T-cell (primary cell): Measurements from ENCODE around the gene PIGC. TPM values are rescaled to one million over a fixed set of nuclear protein-coding genes. Genes with fewer than 3 reads are reported as not detected.

Source experiments
- ATAC-seq, 4 experiments: fragments of 200-7000 bp in 3 of 4; fragments of 150-1000 bp in 1 of 4; cut with Tn5 transposase; replicated peaks in 1 of 4; 1 replicate in 3 of 4; 2 replicates in 1 of 4; pipeline ENCODE4 v1.10.0; 2021; ENCODE audit warnings: moderate library complexity in 3 of 4, mild to moderate bottlenecking in 2 of 4, moderate number of reproducible peaks in 1 of 4
- CTCF ChIA-PET, 2 donors: fragments of 300-600 bp; sonication (Branson Sonifier 250); formaldehyde crosslinking; loops; one replicate each; lab custom pipeline; 2022; ENCODE audit warnings: antibody characterized with exemption in 2 of 2; lab: Charles Lee
- POLR2A ChIA-PET, 2 donors: fragments of 300-600 bp; sonication (Branson Sonifier 250); formaldehyde crosslinking; loops; one replicate each; lab custom pipeline; 2022; ENCODE audit warnings: antibody characterized with exemption in 2 of 2; lab: Charles Lee
- DNase-seq, 35 experiments: peaks; one replicate each; pipeline versions ENCODE4 v3.0.0 to v3.0.0-alpha.2; 2013 to 2023
- H3K27ac ChIP-seq: one replicate; pipeline ENCODE4 v1.5.1; 2013; ENCODE audit warnings: low read length
- H3K27me3 ChIP-seq, 2 experiments: replicated peaks in 1 of 2; 1 replicate in 1 of 2; 2 replicates in 1 of 2; pipeline versions ENCODE4 v1.6.1 to v1.7.0; 2013; ENCODE audit warnings: low read length in 1 of 2, mixed read lengths in 1 of 2; ENCODE audit not compliant: control insufficient read depth in 2 of 2, insufficient read depth in 2 of 2; ENCODE audit errors: extremely low read depth in 1 of 2
- H3K36me3 ChIP-seq, 2 donors: 1 replicate in 1 of 2; 2 replicates in 1 of 2; pipeline versions ENCODE4 v1.6.1 to v1.7.0; 2013; ENCODE audit warnings: low read length in 1 of 2; ENCODE audit not compliant: control insufficient read depth in 2 of 2, insufficient read depth in 1 of 2; ENCODE audit errors: extremely low read depth in 1 of 2
- H3K4me1 ChIP-seq, 2 experiments: 1 replicate in 1 of 2; 2 replicates in 1 of 2; pipeline versions ENCODE4 v1.6.1 to v1.7.0; 2013; ENCODE audit warnings: low read length in 2 of 2, mixed read lengths in 1 of 2; ENCODE audit not compliant: insufficient read depth in 2 of 2, control insufficient read depth in 1 of 2; ENCODE audit errors: extremely low read depth in 1 of 2
- H3K4me3 ChIP-seq, 2 donors: 1 replicate in 1 of 2; 2 replicates in 1 of 2; pipeline versions ENCODE4 v1.5.1 to v1.7.0; 2013; ENCODE audit warnings: mild to moderate bottlenecking in 2 of 2, low read length in 1 of 2, moderate library complexity in 1 of 2; ENCODE audit not compliant: control insufficient read depth in 1 of 2; ENCODE audit errors: extremely low read depth in 1 of 2
- H3K9me3 ChIP-seq: 2 replicates; pipeline ENCODE4 v1.7.0; 2013
- H3K27ac Mint-ChIP-seq, 2 donors: one replicate each; pipeline ENCODE4 v1.8.0; 2020 to 2021; ENCODE audit warnings: mild to moderate bottlenecking in 2 of 2, mixed read lengths in 2 of 2
- H3K27me3 Mint-ChIP-seq, 2 donors: one replicate each; pipeline ENCODE4 v1.8.0; 2021 to 2022; ENCODE audit warnings: mixed read lengths in 2 of 2
- H3K36me3 Mint-ChIP-seq: one replicate; pipeline ENCODE4 v1.8.0; 2021; ENCODE audit warnings: mixed read lengths
- H3K4me1 Mint-ChIP-seq, 3 donors: one replicate each; pipeline ENCODE4 v1.8.0; 2020 to 2022; ENCODE audit warnings: mixed read lengths in 3 of 3, mild to moderate bottlenecking in 1 of 3
- H3K4me3 Mint-ChIP-seq, 3 donors: one replicate each; pipeline ENCODE4 v1.8.0; 2020 to 2022; ENCODE audit warnings: mild to moderate bottlenecking in 3 of 3, mixed read lengths in 3 of 3, moderate library complexity in 3 of 3
- H3K9me3 Mint-ChIP-seq, 3 donors: one replicate each; pipeline ENCODE4 v1.8.0; 2020 to 2022; ENCODE audit warnings: mixed read lengths in 3 of 3
- WGBS: methylation state at CpG from one replicate; pipeline ENCODE4 v1.1.5; 2013; ENCODE audit warnings: missing lambda C conversion rate; ENCODE audit not compliant: insufficient coverage; 5-methylcytosine and 5-hydroxymethylcytosine counted together
- total RNA-seq, 35 experiments: library from RNA in 6 of 35; stranded (reverse) in 6 of 35; fragments of 120-200 nt in 1 of 35; gene quantifications; one replicate each; pipeline versions ENCODE4 v1.2.1 to v1.2.4 and lab custom pipeline; 2013 to 2026

PIGC gene
- total RNA-seq, 5 donors from 2014 or later (not counting 1 experiment from before 2014, with no cell fraction given) = 26.9 to 39.0 (median 34.5) TPM

DNA sequence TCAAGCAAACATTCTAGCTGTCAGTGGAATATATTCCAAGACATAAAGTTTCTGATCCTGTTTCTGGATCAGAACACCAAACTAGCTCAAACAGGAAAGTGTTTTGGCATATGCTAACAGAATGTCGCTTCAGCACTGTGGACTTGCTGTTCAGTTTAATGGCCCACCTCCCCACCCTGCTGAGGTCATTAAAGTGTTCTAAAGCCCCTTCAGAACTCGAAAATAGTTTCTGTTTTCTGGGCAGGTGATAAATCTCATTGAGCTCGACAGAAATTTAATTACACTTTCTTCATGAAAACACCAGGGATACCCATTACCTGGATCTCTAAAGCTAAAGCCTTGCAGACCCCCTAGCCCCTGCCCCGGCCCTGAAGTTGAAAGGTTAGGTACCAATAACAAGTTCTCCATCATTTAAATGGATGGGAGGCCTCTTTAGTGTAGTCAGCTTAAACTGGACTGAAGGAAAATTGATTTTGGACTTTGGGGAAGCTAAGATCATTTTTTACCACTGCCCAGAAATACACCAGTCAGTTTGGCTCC is 27.3 kb downstream of the PIGC start:
- no peak overlapping the region for H3K27ac Mint-ChIP-seq
- DNase-seq (no peak), ATAC-seq (no peak)
- no peaks in the 10 kb centered on the region for H3K27me3 Mint-ChIP-seq
- no peak overlapping the region for H3K4me3 ChIP-seq
- H3K27me3 ChIP-seq = no peaks in the 10 kb centered on the region
- H3K4me1 ChIP-seq = peaks cover under 1 to 26% of the 10 kb centered on the region in 2 experiments
- H3K27ac ChIP-seq = no peak overlapping the region
- no peaks in the 10 kb centered on the region for H3K9me3 ChIP-seq
- WGBS = 100% methylated on average over 1 of the region's 4 CpGs
- peaks cover 12% of the 10 kb centered on the region for H3K36me3 Mint-ChIP-seq
- POLR2A ChIA-PET = interaction anchor here (0.7 kb wide), 2 partner anchors 181 to 1164 kb away, joined by 3 to 5 read pairs; no protein-coding TSS in a partner anchor
- no peak overlapping the region for H3K4me3 Mint-ChIP-seq
- no peaks in the 10 kb centered on the region for H3K9me3 Mint-ChIP-seq
- H3K36me3 ChIP-seq = no peaks in the 10 kb centered on the region
- H3K4me1 Mint-ChIP-seq = peaks cover 12 to 19% (median 17%) of the 10 kb centered on the region in 3 donors
- CTCF ChIA-PET = interaction anchor here in 1 of 2 donors (0.7 to 2.4 kb wide), 4 partner anchors 13 to 17 kb away, joined by 3 to 7 read pairs (median 4); no protein-coding TSS in a partner anchor

DNA sequence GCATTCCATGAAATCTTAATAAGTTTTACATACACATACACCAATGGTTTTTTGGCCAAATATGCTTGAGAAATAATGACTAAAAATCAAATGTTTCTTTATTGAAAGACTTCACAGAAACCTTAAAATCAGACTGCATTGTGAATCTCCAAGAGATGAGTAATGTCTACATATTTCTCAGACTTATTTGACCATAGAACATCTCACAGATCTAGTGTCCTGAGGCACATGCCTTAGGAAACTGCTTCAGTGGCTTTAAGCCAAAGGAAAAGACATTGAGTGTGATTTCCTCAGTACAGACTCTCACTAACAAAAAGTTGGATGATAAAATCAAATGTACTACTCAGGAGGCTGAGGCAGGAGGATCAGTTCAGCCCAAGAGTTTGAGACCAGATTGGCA is 29.5 kb downstream of the PIGC start:
- Histone ChIP-seq H3K4me1 (peaks cover 0 to 14% of the 10 kb centered on the region in 2 experiments), H3K4me3 (no peak overlapping the region), H3K36me3 (no peaks in the 10 kb centered on the region), H3K9me3 (no peaks in the 10 kb centered on the region), H3K27me3 (no peaks in the 10 kb centered on the region), H3K27ac (no peak overlapping the region)
- Mint-ChIP-seq H3K27me3 (no peaks in the 10 kb centered on the region), H3K27ac (no peak overlapping the region), H3K4me1 (peaks cover 2 to 7% (median 5%) of the 10 kb centered on the region in 3 donors), H3K36me3 (peaks cover 10% of the 10 kb centered on the region), H3K9me3 (no peaks in the 10 kb centered on the region), H3K4me3 (no peak overlapping the region)
- DNase-seq (no peak), ATAC-seq (no peak)
- CTCF ChIA-PET = interaction anchor here in 1 of 2 donors (0.7 kb wide), 2 partner anchors 17 to 104 kb away, joined by 3 to 5 read pairs; no protein-coding TSS in a partner anchor
- POLR2A ChIA-PET = no interaction called here

DNA sequence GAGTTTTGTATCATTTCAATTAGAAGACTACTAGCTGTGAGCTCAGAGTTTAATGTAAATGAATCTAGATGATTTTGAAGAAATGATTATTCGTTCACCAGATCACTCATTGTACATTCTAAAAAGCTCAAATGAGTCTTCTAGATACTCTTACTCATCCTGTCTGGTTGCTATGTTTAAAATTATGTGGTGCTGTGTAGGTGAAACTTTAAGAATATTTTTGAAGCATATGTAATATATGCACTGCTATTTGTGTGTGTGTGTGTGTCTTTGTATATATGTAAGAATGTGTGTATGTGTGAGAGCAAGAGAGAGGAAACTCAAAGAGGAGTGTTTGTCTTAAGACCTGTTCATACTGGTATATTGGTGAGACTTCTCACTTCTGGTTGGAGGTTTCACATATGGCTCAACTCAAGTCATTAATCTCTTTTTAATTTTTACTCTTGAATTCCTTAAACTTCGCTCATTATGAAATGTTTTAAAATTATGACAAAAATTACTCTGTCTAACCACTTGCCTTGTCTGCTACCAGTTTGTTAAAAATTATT is 32.0 kb downstream of the PIGC start:
- Histone ChIP-seq H3K27me3 (no peaks in the 10 kb centered on the region), H3K4me1 (peaks cover 0 to 6% of the 10 kb centered on the region in 2 experiments), H3K36me3 (no peaks in the 10 kb centered on the region), H3K4me3 (no peak overlapping the region), H3K9me3 (no peaks in the 10 kb centered on the region), H3K27ac (no peak overlapping the region)
- ChIA-PET CTCF (interaction anchor here in 1 of 2 donors (0.5 to 0.9 kb wide), 2 partner anchors 17 to 21 kb away, joined by 3 to 4 read pairs; no protein-coding TSS in a partner anchor), POLR2A (interaction anchor here in 1 of 2 donors (1.0 kb wide), 1 partner anchor 11 kb away, joined by 3 read pairs; no protein-coding TSS in a partner anchor)
- H3K27ac Mint-ChIP-seq = no peak overlapping the region
- no peaks in the 10 kb centered on the region for H3K9me3 Mint-ChIP-seq
- H3K27me3 Mint-ChIP-seq = no peaks in the 10 kb centered on the region
- no CpG with 5 or more reads among the region's 2 CpGs for WGBS
- no peak overlapping the region for H3K4me3 Mint-ChIP-seq
- ATAC-seq (no peak), DNase-seq (no peak)
- peaks cover 15% of the 10 kb centered on the region for H3K36me3 Mint-ChIP-seq
- peaks cover 0 to 5% (median 2%) of the 10 kb centered on the region in 3 donors for H3K4me1 Mint-ChIP-seq

DNA sequence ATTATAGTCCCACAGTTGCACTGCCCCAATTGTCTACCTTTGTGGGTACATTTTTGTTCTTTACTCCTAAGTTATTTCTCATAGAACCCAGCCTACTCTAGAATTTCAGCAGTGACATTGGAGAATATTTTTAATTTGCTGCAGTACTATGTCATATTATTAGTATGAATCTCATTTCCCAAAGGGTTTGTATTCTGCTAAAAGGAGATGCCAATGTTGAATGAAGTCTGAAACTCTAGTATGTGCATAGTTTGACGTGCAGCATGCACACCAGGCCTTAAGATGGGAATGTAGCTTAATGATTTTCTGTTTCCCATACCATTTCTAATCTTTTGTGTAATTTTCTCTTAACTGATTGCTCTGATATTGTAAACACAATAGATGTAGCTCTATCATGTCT is 33.8 kb downstream of the PIGC start:
- Mint-ChIP-seq H3K9me3 (no peaks in the 10 kb centered on the region), H3K4me1 (peaks cover 0 to 4% (median 0%) of the 10 kb centered on the region in 3 donors), H3K27me3 (no peaks in the 10 kb centered on the region), H3K27ac (no peak overlapping the region), H3K4me3 (no peak overlapping the region), H3K36me3 (peaks cover 15% of the 10 kb centered on the region)
- WGBS = no CpG with 5 or more reads among the region's 1 CpG
- H3K27ac ChIP-seq = no peak overlapping the region
- no peak overlapping the region for H3K4me3 ChIP-seq
- H3K27me3 ChIP-seq = no peaks in the 10 kb centered on the region
- no peak for ATAC-seq
- no peaks in the 10 kb centered on the region for H3K9me3 ChIP-seq
- no peak for DNase-seq
- no peaks in the 10 kb centered on the region for H3K4me1 ChIP-seq
- no peaks in the 10 kb centered on the region for H3K36me3 ChIP-seq
- POLR2A ChIA-PET = no interaction called here
- CTCF ChIA-PET = interaction anchor here (0.6 to 1.3 kb wide), 2 partner anchors 11 to 335 kb away, joined by 3 to 4 read pairs; no protein-coding TSS in a partner anchor

DNA sequence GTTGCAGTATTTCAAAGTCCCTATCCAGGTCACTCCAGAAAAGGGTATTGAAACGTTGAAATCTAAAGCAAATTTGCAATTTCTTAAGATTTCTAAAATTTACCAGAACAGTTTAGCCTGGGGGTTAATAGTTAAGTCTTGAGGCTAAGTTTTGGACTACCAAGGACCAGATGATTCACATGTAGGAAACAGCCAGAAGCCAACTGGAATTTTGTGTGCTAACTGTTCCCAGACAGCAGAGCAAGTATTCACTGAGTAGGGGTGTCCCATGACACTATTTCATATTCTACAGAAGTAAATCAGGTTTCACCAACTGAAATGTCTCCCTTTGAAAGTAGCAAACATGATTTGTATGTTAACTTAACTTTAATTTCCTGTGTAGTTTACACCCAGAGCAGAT is 34.9 kb downstream of the PIGC start:
- Mint-ChIP-seq H3K4me1 (peaks cover 0 to 4% (median 0%) of the 10 kb centered on the region in 3 donors), H3K27ac (no peak overlapping the region), H3K27me3 (no peaks in the 10 kb centered on the region), H3K4me3 (no peak overlapping the region), H3K9me3 (no peaks in the 10 kb centered on the region), H3K36me3 (peaks cover 14% of the 10 kb centered on the region)
- H3K4me1 ChIP-seq = no peaks in the 10 kb centered on the region
- ATAC-seq = no peak
- no peak overlapping the region for H3K27ac ChIP-seq
- H3K36me3 ChIP-seq = no peaks in the 10 kb centered on the region
- no peaks in the 10 kb centered on the region for H3K9me3 ChIP-seq
- H3K4me3 ChIP-seq = no peak overlapping the region
- POLR2A ChIA-PET = no interaction called here
- DNase-seq = no peak
- CTCF ChIA-PET = interaction anchor here in 1 of 2 donors (0.6 kb wide), 1 partner anchor 332 kb away, joined by 3 read pairs; no protein-coding TSS in a partner anchor
- no peaks in the 10 kb centered on the region for H3K27me3 ChIP-seq
- WGBS = no CpG with 5 or more reads among the region's 1 CpG

DNA sequence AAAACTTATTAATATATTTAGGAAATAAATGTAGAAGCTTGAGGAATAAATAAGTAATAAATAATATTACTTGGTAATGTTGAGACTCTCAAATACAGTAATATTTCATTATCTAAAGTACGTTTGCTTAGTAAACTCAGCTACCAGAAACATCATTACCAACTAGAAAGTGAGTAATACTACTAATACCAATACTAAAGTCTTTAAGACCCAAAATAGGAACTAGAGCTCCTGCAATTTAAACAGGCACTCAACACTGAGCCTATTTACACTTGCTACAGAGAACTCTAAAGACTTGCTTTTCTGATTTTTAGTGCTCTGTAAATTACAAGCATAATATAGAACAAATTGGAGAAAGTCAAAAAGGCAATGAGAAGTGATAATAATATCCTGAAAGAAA is 36.9 kb downstream of the PIGC start:
- no peaks in the 10 kb centered on the region for H3K4me1 ChIP-seq
- CTCF ChIA-PET = no interaction called here
- no CpG with 5 or more reads among the region's 1 CpG for WGBS

More for the DNA sequence above, 36.9 kb downstream of the PIGC start:
- no peaks in the 10 kb centered on the region for H3K9me3 Mint-ChIP-seq
- H3K27ac Mint-ChIP-seq = no peak overlapping the region
- no peak overlapping the region for H3K4me3 Mint-ChIP-seq
- Histone ChIP-seq H3K36me3 (no peaks in the 10 kb centered on the region), H3K27me3 (no peaks in the 10 kb centered on the region), H3K27ac (no peak overlapping the region), H3K4me3 (no peak overlapping the region), H3K9me3 (no peaks in the 10 kb centered on the region)
- POLR2A ChIA-PET = no interaction called here
- peaks cover 7 to 15% (median 12%) of the 10 kb centered on the region in 3 donors for H3K4me1 Mint-ChIP-seq
- H3K27me3 Mint-ChIP-seq = no peaks in the 10 kb centered on the region
- no peak for ATAC-seq
- peaks cover 7% of the 10 kb centered on the region for H3K36me3 Mint-ChIP-seq
- DNase-seq = no peak
